NB4 (cell line): ENCODE measurements around the gene PGAP1.

Source experiments
- TF ChIP-seq, protein P1 (sequence below): IDR thresholded peaks from one replicate; pipeline ENCODE4 v1.5.1; 2012; ENCODE audit warnings: low read depth, low read length
- TF ChIP-seq, protein P2 (sequence below): IDR thresholded peaks from 2 replicates; pipeline ENCODE4 v1.6.1; 2011; ENCODE audit warnings: low read depth, low read length

DNA sequence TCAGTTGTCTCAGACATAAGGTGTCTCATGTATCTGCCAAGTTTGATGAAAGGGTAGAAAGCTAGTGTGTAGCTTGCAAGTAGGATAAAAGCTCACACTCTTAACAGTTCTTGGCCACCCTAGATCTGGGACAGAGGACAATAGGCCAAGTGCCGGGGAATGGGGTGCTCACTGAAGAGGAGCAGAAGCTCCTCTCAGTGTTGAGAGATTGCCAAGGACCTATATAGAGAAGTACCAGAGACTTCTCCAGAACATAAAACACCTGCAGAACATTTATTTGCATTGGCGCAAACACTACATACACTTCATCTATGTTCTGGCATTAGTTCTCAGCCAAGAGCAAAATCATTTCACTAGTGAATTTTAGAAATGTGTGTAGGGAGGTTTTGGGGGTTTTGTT is 124.1 kb downstream of the PGAP1 start:
- TF ChIP-seq, protein P1, sequence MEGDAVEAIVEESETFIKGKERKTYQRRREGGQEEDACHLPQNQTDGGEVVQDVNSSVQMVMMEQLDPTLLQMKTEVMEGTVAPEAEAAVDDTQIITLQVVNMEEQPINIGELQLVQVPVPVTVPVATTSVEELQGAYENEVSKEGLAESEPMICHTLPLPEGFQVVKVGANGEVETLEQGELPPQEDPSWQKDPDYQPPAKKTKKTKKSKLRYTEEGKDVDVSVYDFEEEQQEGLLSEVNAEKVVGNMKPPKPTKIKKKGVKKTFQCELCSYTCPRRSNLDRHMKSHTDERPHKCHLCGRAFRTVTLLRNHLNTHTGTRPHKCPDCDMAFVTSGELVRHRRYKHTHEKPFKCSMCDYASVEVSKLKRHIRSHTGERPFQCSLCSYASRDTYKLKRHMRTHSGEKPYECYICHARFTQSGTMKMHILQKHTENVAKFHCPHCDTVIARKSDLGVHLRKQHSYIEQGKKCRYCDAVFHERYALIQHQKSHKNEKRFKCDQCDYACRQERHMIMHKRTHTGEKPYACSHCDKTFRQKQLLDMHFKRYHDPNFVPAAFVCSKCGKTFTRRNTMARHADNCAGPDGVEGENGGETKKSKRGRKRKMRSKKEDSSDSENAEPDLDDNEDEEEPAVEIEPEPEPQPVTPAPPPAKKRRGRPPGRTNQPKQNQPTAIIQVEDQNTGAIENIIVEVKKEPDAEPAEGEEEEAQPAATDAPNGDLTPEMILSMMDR = no peak
- TF ChIP-seq, protein P2, sequence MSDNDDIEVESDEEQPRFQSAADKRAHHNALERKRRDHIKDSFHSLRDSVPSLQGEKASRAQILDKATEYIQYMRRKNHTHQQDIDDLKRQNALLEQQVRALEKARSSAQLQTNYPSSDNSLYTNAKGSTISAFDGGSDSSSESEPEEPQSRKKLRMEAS = no peak
